Activated CD4-positive, alpha-beta memory T cell treated with anti-CD3 and anti-CD28 coated beads, Interleukin-2, amount 10 ng/mL, durations not matched to agents 7 days and 5 days (primary cell): ENCODE measurements around the gene TMEM179. TPM values are rescaled to one million over a fixed set of nuclear protein-coding genes. Genes with fewer than 3 reads are reported as not detected.

Experiments
- CTCF ChIA-PET: fragments of 350-600 bp; sonication (Branson Sonifier 250); formaldehyde crosslinking; loops from one replicate; lab custom pipeline; 2021; ENCODE audit warnings: antibody characterized with exemption, inconsistent platforms; lab: Charles Lee
- POLR2A ChIA-PET: fragments of 350-600 bp; sonication (Branson Sonifier 250); formaldehyde crosslinking; loops from one replicate; lab custom pipeline; 2021; ENCODE audit warnings: antibody characterized with exemption; lab: Charles Lee
- DNase-seq: peaks from one replicate; pipeline ENCODE4 v3.0.0-alpha.2; 2020
- H3K27ac Mint-ChIP-seq: one replicate; pipeline ENCODE4 v1.8.0; 2021; ENCODE audit warnings: mild to moderate bottlenecking, mixed read lengths
- H3K27me3 Mint-ChIP-seq: one replicate; pipeline ENCODE4 v1.8.0; 2021; ENCODE audit warnings: mixed read lengths
- H3K36me3 Mint-ChIP-seq: one replicate; pipeline ENCODE4 v1.8.0; 2021; ENCODE audit warnings: low read depth, mixed read lengths
- H3K4me1 Mint-ChIP-seq: one replicate; pipeline ENCODE4 v1.8.0; 2021; ENCODE audit warnings: mixed read lengths
- H3K4me3 Mint-ChIP-seq: one replicate; pipeline ENCODE4 v1.8.0; 2021; ENCODE audit warnings: mild to moderate bottlenecking, mixed read lengths
- H3K9me3 Mint-ChIP-seq: one replicate; pipeline ENCODE4 v1.8.0; 2021; ENCODE audit warnings: mixed read lengths
- total RNA-seq, 2 experiments: library from RNA; stranded (reverse); gene quantifications; one replicate each; pipeline ENCODE4 v1.2.3, GENCODE V29; 2021

The TMEM179 gene
- total RNA-seq, 2 experiments from 2014 or later = not detected

DNA sequence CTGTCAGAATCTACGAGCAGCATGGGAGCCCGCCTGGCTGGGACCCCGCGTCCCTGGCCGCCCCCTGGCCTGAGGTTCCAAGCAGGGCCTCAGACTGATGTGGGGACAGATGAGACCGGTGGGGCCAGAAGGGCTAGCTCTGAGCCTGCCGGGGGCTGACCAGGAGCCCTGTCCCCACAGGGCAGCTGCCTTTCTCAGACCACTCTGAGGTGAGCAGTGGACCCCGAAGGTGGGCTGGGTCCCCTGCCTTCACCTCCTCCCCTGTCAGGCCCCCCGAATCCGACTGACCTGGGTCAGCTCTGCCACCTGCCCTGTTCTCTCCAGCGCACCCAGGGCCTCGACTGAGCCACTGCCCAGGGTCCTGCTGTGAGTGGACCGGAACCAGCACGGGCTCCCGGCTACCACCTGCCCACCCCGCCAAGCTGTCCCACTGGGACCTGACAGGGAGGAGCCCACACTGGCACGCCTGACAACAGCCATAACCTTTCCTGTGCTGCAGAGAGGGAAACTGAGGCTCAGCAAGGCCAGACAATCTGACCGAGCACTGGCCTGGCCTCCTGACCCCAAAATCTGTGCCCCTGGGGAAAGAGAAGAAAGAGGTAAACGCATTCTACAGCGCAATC, 29.7 kb upstream of the TMEM179 start:
- Mint-ChIP-seq H3K4me1 (no peaks in the 10 kb centered on the region), H3K36me3 (no peaks in the 10 kb centered on the region), H3K27ac (no peak overlapping the region), H3K9me3 (no peaks in the 10 kb centered on the region), H3K4me3 (no peak overlapping the region), H3K27me3 (no peaks in the 10 kb centered on the region)
- POLR2A ChIA-PET = no interaction called here
- CTCF ChIA-PET = no interaction called here
- DNase-seq = no peak

DNA sequence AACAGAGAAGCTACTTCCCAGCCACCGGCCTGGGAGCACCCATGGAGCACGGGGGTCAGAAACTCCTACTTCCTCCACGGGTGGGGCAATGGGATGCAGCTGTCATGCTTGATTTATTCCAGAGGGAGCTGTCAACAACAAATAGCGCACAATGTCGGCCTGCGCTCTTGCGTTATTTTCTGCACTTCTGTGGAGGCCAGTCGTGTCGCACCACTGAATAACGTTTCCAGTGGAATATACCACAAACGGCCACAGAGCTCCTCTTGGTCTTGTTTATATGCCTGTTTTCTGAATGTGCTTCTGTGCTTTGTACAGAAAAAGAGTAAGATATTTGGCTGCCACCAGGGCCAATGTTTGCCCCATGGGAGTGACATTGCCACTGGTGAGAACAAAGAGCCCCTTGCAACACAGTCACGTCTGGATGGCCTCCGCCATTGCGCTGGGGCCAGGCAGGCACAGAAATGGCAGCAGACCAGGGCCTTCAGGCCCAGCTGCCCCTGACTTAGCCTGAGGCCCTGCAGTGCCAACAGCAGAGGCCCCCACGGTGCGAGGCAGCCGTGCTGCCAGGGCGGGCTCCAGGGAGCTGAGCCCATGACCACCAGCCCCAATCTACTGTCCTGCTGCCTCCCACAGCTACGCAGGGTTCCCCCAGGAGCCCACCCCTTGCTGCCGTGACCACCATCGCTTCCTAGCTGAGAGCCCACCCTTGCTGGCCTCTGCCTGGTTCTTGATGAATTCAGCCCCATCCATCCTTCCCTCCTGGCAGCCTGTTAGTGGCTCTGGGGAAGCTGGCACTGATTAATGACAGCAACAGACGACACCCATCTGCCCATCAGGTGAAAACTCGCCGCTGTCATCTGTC, 28.9 kb upstream of the TMEM179 start:
- ChIA-PET CTCF (no interaction called here), POLR2A (no interaction called here)
- no peak for DNase-seq
- peaks cover 2% of the 10 kb centered on the region for H3K27me3 Mint-ChIP-seq
- no peaks in the 10 kb centered on the region for H3K36me3 Mint-ChIP-seq
- no peak overlapping the region for H3K4me3 Mint-ChIP-seq
- H3K9me3 Mint-ChIP-seq = no peaks in the 10 kb centered on the region
- H3K27ac Mint-ChIP-seq = no peak overlapping the region
- H3K4me1 Mint-ChIP-seq = no peaks in the 10 kb centered on the region

DNA sequence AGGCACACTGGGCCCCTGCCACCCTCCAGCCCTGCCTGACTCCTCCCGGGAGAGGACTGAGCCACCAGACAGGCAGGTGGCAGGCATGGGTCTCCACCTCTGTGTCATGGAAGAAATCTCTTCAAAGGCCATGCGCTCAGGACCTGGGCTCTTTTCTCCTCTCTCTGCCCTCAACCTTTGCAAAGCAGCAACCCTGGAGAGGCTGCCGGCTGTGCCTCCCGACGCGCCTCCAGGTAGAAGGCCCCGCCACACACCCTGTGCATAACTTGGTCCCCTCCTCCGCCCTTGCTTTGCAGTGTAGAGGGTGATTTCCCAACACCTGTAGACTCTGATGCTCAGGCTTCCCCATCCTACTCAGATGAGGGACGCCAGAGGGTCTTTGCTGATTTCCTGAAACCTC, 28.2 kb upstream of the TMEM179 start:
- no peak for DNase-seq
- Mint-ChIP-seq H3K9me3 (peaks cover 4% of the 10 kb centered on the region), H3K4me3 (no peak overlapping the region), H3K27me3 (peaks cover 2% of the 10 kb centered on the region), H3K36me3 (no peaks in the 10 kb centered on the region), H3K27ac (no peak overlapping the region), H3K4me1 (no peaks in the 10 kb centered on the region)
- CTCF ChIA-PET = no interaction called here
- POLR2A ChIA-PET = no interaction called here

DNA sequence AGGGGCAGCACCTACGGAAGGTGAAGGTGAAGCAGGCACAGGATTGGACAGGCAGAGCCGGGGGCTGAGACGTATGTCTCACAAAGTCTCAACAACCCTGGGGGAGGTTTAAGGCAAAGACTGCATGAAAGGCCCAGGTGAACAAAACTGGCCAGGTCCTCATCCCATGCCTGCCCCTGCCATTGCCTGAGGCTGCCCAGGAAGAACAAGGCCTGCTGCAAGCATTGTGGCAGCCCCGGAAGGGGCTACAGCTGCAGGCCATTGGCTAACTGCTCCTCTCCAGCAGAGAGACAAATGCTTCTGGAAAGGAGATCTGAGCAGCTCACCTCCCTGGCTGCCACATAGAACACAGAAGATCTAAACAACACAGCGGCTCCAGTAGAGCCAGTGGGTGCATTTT, 20.4 kb upstream of the TMEM179 start:
- Mint-ChIP-seq H3K4me3 (no peak overlapping the region), H3K9me3 (peaks cover 13% of the 10 kb centered on the region), H3K4me1 (no peaks in the 10 kb centered on the region), H3K36me3 (no peaks in the 10 kb centered on the region), H3K27me3 (peaks cover 17% of the 10 kb centered on the region), H3K27ac (no peak overlapping the region)
- ChIA-PET POLR2A (no interaction called here), CTCF (no interaction called here)
- DNase-seq = no peak

DNA sequence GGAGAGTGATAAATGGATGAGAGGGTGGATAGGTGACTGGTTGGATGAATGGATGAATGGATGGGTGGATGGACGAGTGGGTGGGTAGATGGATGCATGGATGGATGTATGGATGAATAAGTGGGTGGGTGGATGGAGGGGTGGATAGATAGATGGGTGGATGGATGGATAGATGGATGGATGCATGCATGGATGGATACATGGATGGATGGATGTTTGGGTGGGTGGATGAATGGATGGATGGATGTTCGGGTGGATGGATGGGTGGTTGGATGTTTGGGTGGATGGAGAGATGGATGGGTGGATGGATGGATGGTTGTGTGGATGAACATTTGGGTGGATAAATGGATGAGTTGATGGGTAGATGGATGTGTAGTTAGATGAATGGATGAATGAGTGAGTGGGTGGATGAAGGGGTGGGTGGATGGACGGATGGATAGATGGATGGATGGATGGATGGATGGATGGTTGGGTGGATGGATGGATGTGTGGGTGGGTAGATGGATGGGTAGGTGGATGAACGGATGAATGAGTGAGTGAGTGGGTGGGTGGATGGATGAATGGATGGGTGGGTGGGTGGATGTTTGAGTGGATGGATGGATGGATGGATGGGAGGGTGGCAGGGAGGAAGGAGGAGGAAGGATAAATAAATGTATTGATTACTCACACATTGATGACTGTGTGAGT, 9.7 kb upstream of the TMEM179 start:
- H3K27me3 Mint-ChIP-seq = peaks cover 18% of the 10 kb centered on the region
- H3K4me1 Mint-ChIP-seq = no peaks in the 10 kb centered on the region
- no peak overlapping the region for H3K4me3 Mint-ChIP-seq
- H3K36me3 Mint-ChIP-seq = no peaks in the 10 kb centered on the region
- no peaks in the 10 kb centered on the region for H3K9me3 Mint-ChIP-seq
- POLR2A ChIA-PET = no interaction called here
- CTCF ChIA-PET = no interaction called here
- DNase-seq = no peak
- H3K27ac Mint-ChIP-seq = no peak overlapping the region

DNA sequence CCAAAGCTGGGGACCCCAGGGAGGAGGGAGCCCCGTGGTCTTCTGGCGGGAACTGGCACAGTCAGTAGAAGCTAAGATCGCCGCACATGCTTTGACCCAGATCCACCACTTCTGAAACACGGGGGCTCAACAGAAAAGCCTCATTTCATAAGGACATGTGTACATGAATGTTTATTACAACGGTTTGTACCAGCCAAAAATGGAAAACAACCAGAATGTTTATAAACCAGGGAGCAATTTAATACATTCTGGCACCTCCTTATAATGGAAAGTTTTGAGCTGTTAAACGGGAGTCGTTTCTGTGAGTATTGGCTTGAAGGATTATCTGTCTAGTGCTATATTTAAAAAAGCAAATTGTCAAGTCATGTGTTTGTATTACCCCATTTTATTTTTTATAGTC, 7.3 kb upstream of the TMEM179 start:
- CTCF ChIA-PET = no interaction called here
- no peaks in the 10 kb centered on the region for H3K4me1 Mint-ChIP-seq
- POLR2A ChIA-PET = no interaction called here
- no peak overlapping the region for H3K4me3 Mint-ChIP-seq
- H3K9me3 Mint-ChIP-seq = no peaks in the 10 kb centered on the region
- H3K36me3 Mint-ChIP-seq = no peaks in the 10 kb centered on the region
- DNase-seq = no peak
- H3K27ac Mint-ChIP-seq = no peak overlapping the region
- H3K27me3 Mint-ChIP-seq = peaks cover 21% of the 10 kb centered on the region

DNA sequence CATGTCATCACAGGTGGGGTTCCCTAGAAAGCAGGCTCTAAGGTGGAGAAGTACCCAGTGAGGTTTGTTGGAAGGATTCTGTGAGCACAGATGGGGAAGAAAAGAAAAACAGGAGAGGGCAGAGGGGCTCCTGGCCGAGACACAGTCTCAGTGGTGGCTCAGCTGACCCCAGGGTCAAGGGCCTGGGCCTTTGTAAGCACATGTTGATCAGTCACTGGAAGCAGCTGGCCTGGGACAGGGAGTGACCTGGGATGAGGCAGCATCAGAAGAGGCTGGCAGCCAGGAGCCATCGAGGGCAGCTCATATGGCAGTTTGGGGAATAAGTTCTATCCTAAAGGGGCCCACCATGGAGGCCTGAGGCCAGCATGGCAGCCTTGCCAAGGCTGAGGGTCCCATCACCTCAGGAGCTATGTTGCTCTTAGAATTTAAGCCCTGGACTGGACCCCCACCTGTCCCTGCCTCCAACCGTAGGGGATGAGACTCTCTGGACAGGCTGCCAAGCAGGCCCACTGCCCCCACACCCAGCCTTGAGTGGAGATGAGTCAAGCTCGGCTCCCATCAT, 6.3 kb upstream of the TMEM179 start:
- Mint-ChIP-seq H3K36me3 (no peaks in the 10 kb centered on the region), H3K4me3 (no peak overlapping the region), H3K9me3 (no peaks in the 10 kb centered on the region), H3K4me1 (no peaks in the 10 kb centered on the region), H3K27ac (no peak overlapping the region), H3K27me3 (peaks cover 25% of the 10 kb centered on the region)
- no peak for DNase-seq
- CTCF ChIA-PET = no interaction called here
- POLR2A ChIA-PET = no interaction called here

DNA sequence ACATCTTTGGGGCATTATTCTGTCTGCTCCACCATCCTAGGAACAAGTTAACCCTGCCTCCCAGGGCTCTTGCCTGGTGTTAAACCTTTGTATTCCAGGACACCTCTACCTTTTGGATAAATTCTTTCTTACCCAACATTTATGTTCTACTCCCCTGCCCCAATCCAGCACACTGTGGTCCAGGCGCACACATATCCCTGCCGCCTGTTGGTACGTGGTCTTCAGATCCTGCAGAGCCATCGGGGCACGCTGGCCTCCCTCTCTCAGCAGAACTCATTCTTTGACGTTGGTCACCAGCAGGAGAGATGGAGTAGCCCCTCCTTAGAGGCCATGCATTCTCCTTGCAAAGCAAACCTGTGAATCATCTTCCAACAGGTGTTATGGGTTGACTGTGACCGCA, 5.1 kb upstream of the TMEM179 start:
- H3K4me3 Mint-ChIP-seq = no peak overlapping the region
- H3K27me3 Mint-ChIP-seq = peaks cover 32% of the 10 kb centered on the region
- CTCF ChIA-PET = no interaction called here
- no peak for DNase-seq
- no peaks in the 10 kb centered on the region for H3K9me3 Mint-ChIP-seq
- H3K4me1 Mint-ChIP-seq = no peaks in the 10 kb centered on the region
- H3K36me3 Mint-ChIP-seq = no peaks in the 10 kb centered on the region
- POLR2A ChIA-PET = no interaction called here
- H3K27ac Mint-ChIP-seq = no peak overlapping the region

DNA sequence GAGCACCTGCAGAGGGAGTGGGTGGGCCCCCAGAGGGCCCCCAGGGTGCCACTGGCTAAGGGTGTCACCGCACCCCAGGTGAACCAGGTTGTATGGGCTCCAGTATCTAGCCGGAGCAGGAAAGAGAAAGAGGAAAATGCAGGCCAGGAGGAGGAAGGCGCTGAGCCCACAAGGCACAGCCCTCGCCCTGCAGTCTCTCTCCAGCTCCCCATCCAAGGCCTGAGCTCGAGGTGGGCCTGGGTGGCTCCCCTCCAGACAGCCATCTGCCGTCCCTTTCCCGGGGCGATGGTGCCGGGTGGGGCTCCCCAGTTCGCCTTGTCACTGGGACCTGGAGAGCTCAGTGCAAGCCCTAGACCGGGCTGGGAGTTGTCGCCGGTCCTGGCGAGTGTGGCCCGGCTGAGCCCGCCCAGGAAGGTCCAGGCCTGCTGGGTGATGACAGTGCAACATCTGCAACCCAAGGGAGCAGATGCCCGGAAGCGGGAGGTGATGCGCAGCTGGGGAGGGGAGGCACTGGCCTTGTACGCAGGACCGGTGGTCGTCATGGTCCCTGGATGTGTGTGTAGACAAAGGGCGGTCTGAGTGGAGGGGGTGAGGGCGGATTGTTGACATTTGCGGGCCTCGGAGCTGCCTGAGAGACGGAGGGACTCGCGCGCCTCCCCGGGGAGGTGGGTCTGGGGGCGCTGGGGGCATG, 716 bp downstream of the TMEM179 start:
- no peak overlapping the region for H3K4me3 Mint-ChIP-seq
- no peak overlapping the region for H3K27ac Mint-ChIP-seq
- DNase-seq = no peak
- H3K27me3 Mint-ChIP-seq = peaks cover 38% of the 10 kb centered on the region
- H3K4me1 Mint-ChIP-seq = no peaks in the 10 kb centered on the region
- H3K9me3 Mint-ChIP-seq = no peaks in the 10 kb centered on the region
- H3K36me3 Mint-ChIP-seq = no peaks in the 10 kb centered on the region
- POLR2A ChIA-PET = no interaction called here
- CTCF ChIA-PET = no interaction called here

DNA sequence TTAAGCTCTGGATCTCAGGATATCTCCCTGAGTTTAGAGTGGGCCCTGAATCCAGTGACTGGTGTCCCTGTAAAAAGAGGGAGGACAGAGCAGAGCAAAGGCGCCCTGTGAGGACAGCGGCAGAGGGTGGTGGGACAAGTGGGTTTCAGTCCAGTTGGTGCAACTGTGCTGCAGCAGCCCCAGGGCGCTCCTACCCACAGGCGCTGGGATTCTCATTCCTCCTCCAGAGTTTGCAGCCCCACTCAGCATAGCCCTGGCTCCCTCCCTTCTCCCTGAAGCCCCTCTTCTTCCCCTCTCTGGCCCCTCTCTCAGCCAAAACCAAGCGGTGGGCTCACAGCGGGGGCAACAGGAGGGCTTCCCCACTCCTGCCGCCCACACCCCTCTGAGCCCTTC, 1.6 kb downstream of the TMEM179 start:
- no peak overlapping the region for H3K4me3 Mint-ChIP-seq
- POLR2A ChIA-PET = no interaction called here
- no peak overlapping the region for H3K27ac Mint-ChIP-seq
- H3K36me3 Mint-ChIP-seq = no peaks in the 10 kb centered on the region
- H3K4me1 Mint-ChIP-seq = no peaks in the 10 kb centered on the region
- CTCF ChIA-PET = no interaction called here
- no peaks in the 10 kb centered on the region for H3K9me3 Mint-ChIP-seq
- peaks cover 35% of the 10 kb centered on the region for H3K27me3 Mint-ChIP-seq
- no peak for DNase-seq

DNA sequence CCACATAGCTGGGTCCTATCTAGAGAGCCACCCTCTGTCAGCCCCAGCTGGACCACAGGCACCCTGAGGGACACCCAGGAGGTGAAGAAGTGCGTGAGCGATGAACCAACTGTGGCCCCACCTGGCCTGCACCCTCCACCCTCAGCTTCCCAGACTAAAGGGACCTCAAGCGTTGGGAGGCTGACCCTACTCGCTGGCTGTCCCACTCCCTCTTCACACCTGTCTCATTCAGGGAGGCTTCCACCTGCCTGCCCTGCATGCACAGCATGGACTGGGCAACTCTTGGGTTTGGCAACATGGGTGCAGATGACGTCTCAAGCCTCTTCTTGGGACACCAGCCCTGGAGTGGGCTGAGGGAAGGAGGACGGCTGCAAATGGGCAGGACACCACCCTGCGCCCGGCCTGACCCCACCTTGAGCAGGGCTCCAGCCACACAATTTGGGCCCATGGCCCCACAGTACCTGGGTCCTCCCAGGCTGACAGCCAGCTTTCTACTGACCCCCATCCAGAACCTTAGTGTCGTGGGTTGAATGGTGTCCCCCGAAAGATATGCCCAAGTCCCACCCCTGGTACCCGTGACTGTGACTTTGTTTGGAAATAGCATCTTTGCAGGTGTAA, 2.1 kb downstream of the TMEM179 start:
- Mint-ChIP-seq H3K9me3 (no peaks in the 10 kb centered on the region), H3K36me3 (no peaks in the 10 kb centered on the region)

DNA sequence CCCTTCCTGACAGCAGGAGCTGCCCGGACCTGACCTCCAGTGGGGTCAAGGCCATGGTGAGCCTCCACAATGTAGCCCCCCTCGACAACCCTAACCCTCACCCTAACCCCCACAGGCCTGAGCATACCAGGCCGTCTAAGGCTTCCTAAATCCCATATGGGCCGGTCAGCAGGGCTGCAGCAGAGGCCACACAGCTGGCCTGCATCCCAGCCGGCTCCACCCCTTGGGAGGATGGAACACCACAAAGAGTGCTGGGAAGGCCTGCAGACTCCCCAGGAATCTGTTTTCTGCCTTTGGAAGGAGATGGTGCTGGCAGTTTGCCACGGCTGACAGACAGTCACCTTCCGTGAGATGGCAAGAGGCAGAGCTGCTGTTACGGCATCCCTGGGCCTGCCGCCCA, 2.8 kb downstream of the TMEM179 start:
- peaks cover 29% of the 10 kb centered on the region for H3K27me3 Mint-ChIP-seq
- H3K27ac Mint-ChIP-seq = no peak overlapping the region
- H3K4me1 Mint-ChIP-seq = no peaks in the 10 kb centered on the region
- no peak overlapping the region for H3K4me3 Mint-ChIP-seq
- DNase-seq = no peak
- H3K36me3 Mint-ChIP-seq = no peaks in the 10 kb centered on the region
- CTCF ChIA-PET = no interaction called here
- H3K9me3 Mint-ChIP-seq = no peaks in the 10 kb centered on the region
- POLR2A ChIA-PET = no interaction called here

More for the DNA sequence above, 2.1 kb downstream of the TMEM179 start:
- no peak for DNase-seq
- H3K27me3 Mint-ChIP-seq = peaks cover 32% of the 10 kb centered on the region
- CTCF ChIA-PET = no interaction called here
- no peak overlapping the region for H3K27ac Mint-ChIP-seq
- POLR2A ChIA-PET = no interaction called here
- no peak overlapping the region for H3K4me3 Mint-ChIP-seq
- no peaks in the 10 kb centered on the region for H3K4me1 Mint-ChIP-seq
